OCI-LY1 (cell line): ENCODE data around the gene DCST1.

Source experiments
- H2AFZ ChIP-seq: fragments of 200-600 bp; sonication (generic), shearing (Covaris generic); 2 replicates; pipeline ENCODE4 v1.6.0; 2014; ENCODE audit warnings: antibody characterized with exemption, mild to moderate bottlenecking, low read length
- H3F3A ChIP-seq: fragments of 200-600 bp; sonication (generic), shearing (Covaris generic); 2 replicates; pipeline ENCODE4 v1.6.0; 2014; ENCODE audit warnings: mild to moderate bottlenecking, antibody characterized with exemption, low read length, moderate library complexity; ENCODE audit not compliant: insufficient read depth
- H3K27ac ChIP-seq: fragments of 200-600 bp; sonication (generic); 2 replicates; pipeline ENCODE4 v1.5.1; 2014; ENCODE audit warnings: low read length, mixed run types, mild to moderate bottlenecking, low read depth; ENCODE audit not compliant: poor library complexity, severe bottlenecking
- H3K27me3 ChIP-seq: fragments of 200-600 bp; sonication (generic); 2 replicates; pipeline ENCODE4 v1.6.0; 2014; ENCODE audit warnings: antibody characterized with exemption, mild to moderate bottlenecking, low read length, moderate library complexity; ENCODE audit not compliant: insufficient read depth
- H3K36me3 ChIP-seq: fragments of 200-600 bp; sonication (generic); 2 replicates; pipeline ENCODE4 v1.6.1; 2014; ENCODE audit warnings: mild to moderate bottlenecking, antibody characterized with exemption, low read length, moderate library complexity, mixed read lengths; ENCODE audit not compliant: insufficient read depth
- H3K4me1 ChIP-seq: fragments of 200-600 bp; sonication (generic); 2 replicates; pipeline ENCODE4 v1.5.1; 2014; ENCODE audit warnings: mild to moderate bottlenecking, low read length, moderate library complexity; ENCODE audit not compliant: insufficient read depth, severe bottlenecking
- H3K4me2 ChIP-seq: fragments of 200-600 bp; sonication (generic), shearing (Covaris generic); 2 replicates; pipeline ENCODE4 v1.6.1; 2014; ENCODE audit warnings: low read length
- H3K4me3 ChIP-seq: fragments of 200-600 bp; sonication (generic); 2 replicates; pipeline ENCODE4 v1.5.1; 2014; ENCODE audit warnings: low read length, low read depth, mild to moderate bottlenecking, mixed read lengths; ENCODE audit not compliant: poor library complexity, severe bottlenecking
- H3K79me2 ChIP-seq: fragments of 200-600 bp; shearing (Covaris generic); 2 replicates; pipeline ENCODE4 v1.6.1; 2016; ENCODE audit warnings: mixed run types, low read length, mixed read lengths; ENCODE audit not compliant: insufficient read depth
- H3K9ac ChIP-seq: fragments of 200-600 bp; sonication (generic), shearing (Covaris generic); 2 replicates; pipeline ENCODE4 v1.6.1; 2014; ENCODE audit warnings: mild to moderate bottlenecking, low read length, mixed read lengths
- H3K9me2 ChIP-seq: fragments of 200-600 bp; sonication (generic), shearing (Covaris generic); 2 replicates; pipeline ENCODE4 v1.6.1; 2014; ENCODE audit warnings: low read depth, mild to moderate bottlenecking, low read length, mixed read lengths
- H3K9me3 ChIP-seq: fragments of 200-600 bp; shearing (Covaris generic); 2 replicates; pipeline ENCODE4 v1.6.1; 2014; ENCODE audit warnings: low read length, mixed read lengths
- H4K20me1 ChIP-seq: fragments of 200-600 bp; sonication (generic), shearing (Covaris generic); 2 replicates; pipeline ENCODE4 v1.6.0; 2016; ENCODE audit warnings: mild to moderate bottlenecking, low read length; ENCODE audit not compliant: insufficient read depth
- CTCF ChIP-seq: fragments of 200-600 bp; sonication (generic), shearing (Covaris generic); IDR thresholded peaks from 2 replicates; pipeline ENCODE4 v1.5.1; 2017; ENCODE audit warnings: mild to moderate bottlenecking, antibody characterized with exemption, low read length, moderate library complexity, mixed read lengths
- EZH2 ChIP-seq: fragments of 200-600 bp; sonication (generic), shearing (Covaris generic); IDR thresholded peaks from 2 replicates; pipeline ENCODE4 v1.8.0; 2017; ENCODE audit warnings: borderline replicate concordance, mixed run types, mild to moderate bottlenecking, antibody characterized with exemption, low read length, moderate library complexity, mixed read lengths

The DCST1 gene

GRCh38 chr1:155078469-155079209, 45.0 kb downstream of the DCST1 start, which contains the start of gene EFNA3:
Gene EFNA3, plus strand, starts transcription at chr1:155078837. Its CDS starts 105 bp downstream, at chr1:155078942.
- Histone ChIP-seq H3K79me2 (no peaks in the 10 kb centered on the region), H3K4me1 (peaks cover 43% of the 10 kb centered on the region), H3K9ac (peak within 1 kb of the TSS; percentile 10; the same call in 1 of the 2 replicates), H3K4me3 (peak within 1 kb of the TSS; percentile 52), H3K4me2 (peak within 1 kb of the TSS; percentile 59), H3F3A (no peaks in the 10 kb centered on the region), H3K27me3 (peaks cover 6% of the 10 kb centered on the region; the same call in 1 of the 2 replicates), H2AFZ (no peak within 1 kb of the TSS), H3K27ac (no peak within 1 kb of the TSS), H3K9me2 (no peaks in the 10 kb centered on the region), H4K20me1 (no peaks in the 10 kb centered on the region), H3K36me3 (no peaks in the 10 kb centered on the region), H3K9me3 (no peaks in the 10 kb centered on the region)
- TF ChIP-seq CTCF (no peak), EZH2 (0 out of 2 replicates have a peak, but pooled peaks have one; percentile 35)

GRCh38 chr1:155079210-155079486, 45.5 kb downstream of the DCST1 start:
- Histone ChIP-seq H3K9ac (peak overlapping the region; percentile 10; the same call in 1 of the 2 replicates), H3K27me3 (peaks cover 6% of the 10 kb centered on the region; the same call in 1 of the 2 replicates), H3K79me2 (no peaks in the 10 kb centered on the region), H3K27ac (no peak overlapping the region), H4K20me1 (no peaks in the 10 kb centered on the region), H3F3A (no peaks in the 10 kb centered on the region), H3K9me2 (no peaks in the 10 kb centered on the region), H3K4me2 (peak overlapping the region; percentile 59), H3K4me3 (peak overlapping the region; percentile 52), H3K4me1 (peaks cover 46% of the 10 kb centered on the region), H2AFZ (no peak overlapping the region), H3K36me3 (no peaks in the 10 kb centered on the region), H3K9me3 (no peaks in the 10 kb centered on the region)
- TF ChIP-seq EZH2 (no peak), CTCF (no peak)

- no peaks in the 10 kb centered on the region for H4K20me1 ChIP-seq
- H3K4me3 ChIP-seq, result peak overlapping the region; percentile 52
- H3K79me2 ChIP-seq, result no peaks in the 10 kb centered on the region
- H3K9ac ChIP-seq, result no peak overlapping the region; the same call in 1 of the 2 replicates
- peak overlapping the region; percentile 59 for H3K4me2 ChIP-seq
- H3F3A ChIP-seq, result no peaks in the 10 kb centered on the region
- H3K4me1 ChIP-seq, result peaks cover 50% of the 10 kb centered on the region
- H3K9me3 ChIP-seq, result no peaks in the 10 kb centered on the region
- H2AFZ ChIP-seq, result no peak overlapping the region
- peaks cover 6% of the 10 kb centered on the region; the same call in 1 of the 2 replicates for H3K27me3 ChIP-seq
- no peaks in the 10 kb centered on the region for H3K36me3 ChIP-seq
- TF ChIP-seq CTCF, result no peak
- TF ChIP-seq EZH2, result no peak
- H3K9me2 ChIP-seq, result no peaks in the 10 kb centered on the region
- no peak overlapping the region for H3K27ac ChIP-seq
Observed at GRCh38 chr1:155079487-155080311, 46.1 kb downstream of the DCST1 start.
